Stimulated activated CD8-positive, alpha-beta memory T cell treated with anti-CD3 and anti-CD28 coated beads, Interleukin-15, amount 100 ng/mL, for 48 hours (primary cell): ENCODE results near the gene GPR45.
"Not testable (repeated sequence)": the region's sequence is repeated elsewhere in the genome, so short reads cannot be mapped to it uniquely, and the experiment has no call there.

Source experiments
- DNase-seq, 2 donors: peaks; one replicate each; pipeline ENCODE4 v3.0.0-alpha.2; 2020; ENCODE audit warnings: low read depth in 2 of 2

The GPR45 gene, protein sequence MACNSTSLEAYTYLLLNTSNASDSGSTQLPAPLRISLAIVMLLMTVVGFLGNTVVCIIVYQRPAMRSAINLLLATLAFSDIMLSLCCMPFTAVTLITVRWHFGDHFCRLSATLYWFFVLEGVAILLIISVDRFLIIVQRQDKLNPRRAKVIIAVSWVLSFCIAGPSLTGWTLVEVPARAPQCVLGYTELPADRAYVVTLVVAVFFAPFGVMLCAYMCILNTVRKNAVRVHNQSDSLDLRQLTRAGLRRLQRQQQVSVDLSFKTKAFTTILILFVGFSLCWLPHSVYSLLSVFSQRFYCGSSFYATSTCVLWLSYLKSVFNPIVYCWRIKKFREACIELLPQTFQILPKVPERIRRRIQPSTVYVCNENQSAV

DNA sequence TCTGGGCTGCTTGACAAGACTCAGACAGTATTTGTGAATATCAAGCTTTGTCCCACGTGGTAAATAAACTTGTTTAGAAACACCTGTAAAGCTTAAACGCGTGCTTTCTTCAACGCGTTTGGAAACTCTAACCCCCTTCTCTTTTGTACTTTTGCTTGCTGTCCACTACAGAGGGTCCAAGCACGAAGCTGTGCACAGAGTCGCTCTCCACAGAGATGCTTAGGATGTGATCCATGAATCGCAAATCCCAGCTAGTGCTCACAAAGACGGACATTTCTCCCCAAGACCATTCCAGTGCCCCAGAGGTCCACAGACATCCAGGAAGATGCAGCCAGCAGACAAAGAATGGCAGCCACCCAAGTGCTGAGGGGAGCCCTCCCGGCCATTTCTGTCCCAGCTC, at the start of gene GPR45:
Gene GPR45 (plus strand): TSS at position 301 of the 400 bp plus-strand sequence. CDS start 116 bp downstream, outside the sequence.
- DNase-seq, result no peak

DNA sequence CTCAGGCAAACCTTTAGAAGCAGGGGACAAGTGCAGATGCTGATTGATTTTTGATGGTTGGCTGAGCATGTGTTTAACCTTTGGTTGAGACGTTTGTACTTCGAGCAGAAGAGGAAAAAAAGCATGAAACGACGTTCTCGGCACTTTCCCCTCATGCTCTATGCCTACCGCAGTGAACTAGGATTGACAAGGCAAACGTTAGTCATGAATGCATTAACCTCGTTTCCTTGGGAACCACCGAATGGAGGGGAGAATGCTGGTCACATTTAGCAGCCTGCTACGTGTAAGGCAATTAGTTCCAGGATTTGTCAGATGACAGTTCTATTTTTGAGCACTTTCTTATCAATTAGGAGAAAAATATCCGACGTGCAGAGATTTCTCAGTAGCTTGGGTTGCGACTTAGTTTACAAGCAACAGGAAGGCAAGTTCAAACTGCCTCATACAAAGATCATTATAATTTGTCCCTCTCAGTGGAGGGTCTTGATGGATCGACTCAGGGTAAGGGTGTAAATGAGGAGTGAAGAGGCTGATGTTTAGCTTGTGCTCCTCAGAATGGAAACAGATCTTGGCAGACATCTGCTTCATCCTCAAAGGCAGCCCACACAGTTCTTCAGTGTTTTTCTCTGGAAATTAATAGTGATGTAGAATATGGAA, 47.4 kb upstream of the GPR45 start:
- no peak for DNase-seq

DNA sequence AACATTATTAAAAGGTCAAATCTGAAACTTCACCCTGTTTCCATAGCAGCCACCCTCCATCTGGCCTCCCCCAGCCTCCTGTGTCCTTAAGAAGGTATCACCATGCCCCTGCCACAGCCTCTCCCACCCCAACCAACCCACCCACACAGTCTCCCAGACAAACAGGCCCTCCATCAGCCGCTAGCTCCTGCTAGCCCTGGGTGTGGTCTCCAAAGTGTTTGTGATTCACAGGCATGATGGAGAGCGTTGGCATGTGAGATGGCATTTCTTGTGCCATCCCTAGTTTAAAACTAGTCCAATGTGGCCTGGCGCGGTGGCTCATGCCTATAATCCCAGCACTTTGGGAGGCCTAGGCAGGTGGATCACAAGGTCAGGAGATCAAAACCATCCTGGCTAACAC, 44.9 kb upstream of the GPR45 start:
- no peak for DNase-seq

DNA sequence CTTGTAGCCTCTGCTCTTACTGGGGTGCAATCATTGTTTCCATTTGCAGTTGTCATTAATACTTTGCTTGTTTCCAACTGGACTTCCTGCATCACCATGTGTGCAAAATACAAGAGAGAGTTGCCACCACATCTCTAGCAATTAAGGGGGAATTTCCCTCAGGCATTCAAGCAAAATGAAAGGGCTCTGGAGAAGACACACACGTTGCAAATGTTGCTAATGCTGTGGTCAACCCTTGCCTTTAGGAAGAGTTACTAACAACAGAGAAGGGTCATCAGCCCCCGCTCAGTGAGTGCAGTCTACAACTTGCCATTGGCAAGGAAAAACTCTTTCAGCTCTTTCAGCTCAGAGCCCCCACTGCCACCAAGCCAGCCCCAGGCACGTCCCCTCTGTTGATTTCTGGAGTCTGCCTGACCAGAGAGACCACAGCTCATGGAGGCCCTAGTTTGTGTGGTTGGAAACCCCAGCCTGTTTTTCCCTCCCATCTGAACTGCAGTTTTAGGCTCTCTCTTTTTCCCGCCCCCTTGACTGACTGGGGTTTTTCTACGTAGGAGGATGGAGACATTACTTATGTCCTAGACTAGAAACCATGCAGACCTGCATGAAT, 25.9 kb upstream of the GPR45 start:
- no peak for DNase-seq

DNA sequence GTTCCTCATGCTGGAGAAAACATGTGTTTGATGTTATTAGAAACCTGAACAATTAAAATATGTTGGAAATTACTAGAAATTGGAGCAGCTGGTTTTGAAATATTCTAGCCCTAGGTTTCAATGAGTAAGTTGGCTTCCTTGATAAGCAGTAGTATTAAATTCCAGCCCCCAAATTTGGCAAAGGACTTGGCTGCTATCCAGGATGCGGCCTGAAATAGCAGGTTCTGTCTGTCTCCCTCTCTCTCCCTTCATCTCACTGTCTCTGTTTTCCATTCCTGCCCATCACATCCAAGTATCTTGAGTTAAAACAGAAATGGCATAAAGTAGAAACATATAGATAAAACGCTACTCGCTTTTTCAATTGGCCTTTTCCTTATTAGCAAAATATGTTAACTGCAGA, 20.9 kb upstream of the GPR45 start:
- DNase-seq, result no peak

DNA sequence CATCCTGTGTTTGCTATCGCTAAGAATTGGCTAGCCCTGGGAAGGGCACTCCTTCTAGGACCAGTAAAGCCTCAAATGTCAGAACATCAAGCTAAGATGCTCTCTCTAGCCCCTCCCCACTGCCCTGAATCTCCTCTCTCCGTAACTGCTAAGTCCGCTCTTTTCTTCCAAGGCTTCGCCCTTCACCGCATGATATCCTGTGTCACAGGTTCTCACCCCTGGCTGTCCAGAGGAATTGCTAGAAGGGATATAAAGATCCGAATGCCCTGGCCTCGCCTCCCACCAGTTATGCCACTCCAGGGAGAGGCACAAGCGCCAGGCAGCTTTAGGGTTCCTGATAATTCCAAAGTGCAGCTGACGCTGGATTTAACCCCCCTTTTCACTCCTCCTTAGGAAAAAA, 17.1 kb upstream of the GPR45 start:
- no peak for DNase-seq

DNA sequence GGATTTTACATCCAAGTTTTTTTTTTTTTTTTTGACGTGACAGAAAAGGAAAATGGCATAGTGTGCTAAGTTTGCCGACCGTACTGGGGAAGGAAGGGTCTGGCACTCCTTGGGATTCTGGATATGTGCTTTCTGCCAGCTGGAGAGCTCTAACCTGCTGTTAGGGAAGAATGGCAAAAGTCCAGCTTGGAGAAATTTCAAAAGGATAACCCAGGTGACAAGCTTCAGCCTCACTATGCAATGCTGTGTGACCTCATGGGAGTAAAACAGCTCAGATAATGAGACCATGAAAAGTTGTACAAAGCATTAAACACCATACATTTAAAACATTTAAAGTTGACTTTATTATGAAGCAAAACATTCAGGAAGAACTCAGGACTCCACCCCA, 10.3 kb upstream of the GPR45 start:
- no peak for DNase-seq

DNA sequence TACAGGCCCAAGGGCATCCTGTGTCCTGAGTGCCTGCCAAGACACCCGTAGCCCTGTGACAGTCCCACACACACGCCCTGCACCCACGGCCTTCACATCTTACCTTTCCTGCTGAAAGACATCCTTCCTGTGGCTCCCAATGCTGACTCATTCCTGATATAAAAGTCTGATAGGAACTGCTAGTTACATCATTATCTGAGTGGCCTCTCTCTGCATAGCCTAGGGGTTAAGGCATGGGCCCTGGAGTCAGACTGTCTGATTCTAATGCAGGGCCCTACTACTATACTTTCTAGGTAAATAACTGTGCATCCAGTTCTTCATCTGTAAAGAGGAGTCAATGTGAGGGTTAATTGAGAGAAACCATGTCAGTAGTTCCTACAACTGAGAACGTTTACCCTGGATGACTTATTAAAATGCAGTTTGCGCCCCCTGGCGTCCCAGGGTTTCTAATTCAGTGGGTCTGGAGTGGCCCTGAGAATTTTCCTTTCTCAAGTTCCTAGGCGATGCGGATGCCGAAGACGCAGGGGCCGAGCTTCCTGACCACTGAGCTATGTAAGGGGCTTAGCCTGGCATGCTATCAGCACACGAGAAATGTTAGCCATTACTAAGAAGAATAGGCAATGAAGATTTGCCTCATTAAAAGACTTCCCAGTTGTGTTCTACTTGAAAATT, 6.0 kb upstream of the GPR45 start:
- peak; percentile 27 to 38 for DNase-seq

DNA sequence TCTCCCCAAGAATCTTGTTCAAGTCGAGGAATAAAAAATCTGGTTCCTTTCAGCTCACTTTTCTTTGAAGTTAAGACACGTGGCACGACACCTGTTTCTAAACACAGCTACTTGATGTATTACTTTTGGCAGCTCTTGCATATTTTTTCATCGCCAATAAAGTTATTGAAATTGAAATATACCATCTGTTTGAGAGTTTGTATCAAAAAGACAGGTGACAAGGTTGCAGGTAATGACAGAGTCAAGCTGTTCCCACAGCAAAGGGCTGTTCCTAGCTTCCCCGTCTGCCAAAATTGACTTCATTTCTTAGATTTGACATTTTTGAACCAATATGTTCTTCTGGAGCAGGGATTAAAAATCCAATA, 5.5 kb upstream of the GPR45 start:
- DNase-seq, result no peak

DNA sequence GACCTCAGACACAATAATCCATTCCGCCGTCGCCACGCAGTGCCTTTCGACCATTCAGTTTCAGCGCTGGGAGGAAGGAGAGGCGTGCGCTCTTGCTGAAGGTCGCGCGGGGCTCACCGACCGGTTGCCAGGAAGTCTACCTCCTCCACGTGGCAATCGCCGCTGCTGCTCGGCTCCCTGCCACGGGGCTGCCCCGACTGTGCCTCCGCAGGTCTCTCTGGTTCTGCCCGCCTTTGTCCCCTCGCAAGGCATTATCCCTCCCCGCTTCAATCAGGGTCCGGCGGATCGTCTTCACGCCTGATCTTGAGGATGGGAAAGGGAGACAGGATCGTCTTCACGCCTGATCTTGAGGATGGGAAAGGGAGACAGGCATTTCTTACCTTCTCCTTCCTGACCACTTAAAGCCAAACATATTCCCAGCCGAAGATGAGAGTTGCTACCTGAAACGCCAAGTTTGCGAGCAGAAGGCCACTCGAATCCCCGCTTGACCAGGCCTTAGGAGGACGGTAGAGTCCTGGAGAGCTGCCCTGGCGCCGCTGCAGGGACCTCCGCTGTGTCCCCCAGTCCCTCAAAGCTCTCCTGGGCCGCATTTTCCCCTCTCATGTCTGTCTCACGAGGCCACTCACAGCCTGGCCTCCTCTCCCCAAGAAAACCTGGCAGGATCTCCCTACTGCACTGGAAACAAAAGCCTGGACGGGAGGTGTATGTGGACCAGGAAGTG, 4.3 kb upstream of the GPR45 start:
- DNase-seq, result peak in 1 of 2 donors; percentile 12

DNA sequence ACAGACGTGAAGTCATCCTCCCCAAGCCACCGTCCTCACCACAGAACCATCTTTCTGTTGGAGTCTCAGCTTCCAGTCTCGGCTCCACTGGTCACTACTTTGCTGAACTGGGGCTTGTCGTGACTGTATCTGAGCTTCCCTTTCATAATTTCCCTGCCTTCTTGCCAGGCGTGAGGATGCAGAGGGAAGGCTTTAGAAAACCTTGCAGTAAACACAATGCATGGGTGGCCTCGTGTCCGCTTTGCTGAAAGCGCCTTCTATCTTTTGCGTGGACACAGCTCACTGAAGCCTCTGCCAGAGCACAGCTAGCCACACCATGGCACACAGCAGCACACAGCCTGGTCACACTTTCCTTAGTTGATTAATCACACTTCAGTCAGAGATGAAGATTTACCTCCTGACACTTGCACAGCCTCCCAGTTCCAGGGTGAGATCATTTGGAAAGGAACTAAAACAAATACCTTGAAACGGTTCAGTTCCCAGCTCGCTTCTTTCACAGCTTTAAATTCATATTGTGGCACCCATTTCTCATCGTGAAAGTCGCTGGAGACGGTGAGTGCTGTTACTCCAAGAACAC, 2.8 kb upstream of the GPR45 start:
- no peak for DNase-seq

DNA sequence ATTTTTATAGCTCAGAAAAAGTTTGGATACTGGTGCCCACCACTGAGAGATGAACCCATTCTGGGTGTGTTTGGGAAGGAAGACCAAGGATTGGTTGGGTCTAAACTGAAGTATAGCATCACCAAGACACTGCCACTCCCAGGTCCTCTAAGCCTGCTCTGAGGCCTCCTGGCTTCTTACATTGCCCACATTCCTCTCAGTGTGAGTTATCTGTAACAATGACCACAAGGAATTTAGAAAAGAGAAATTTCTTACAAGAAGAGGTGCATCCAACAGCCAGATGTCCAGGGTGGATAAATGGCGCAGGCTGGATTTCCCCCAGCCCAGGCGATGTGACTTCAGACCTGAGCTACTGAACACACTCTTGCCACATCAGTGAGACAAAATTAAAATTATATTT, 1.6 kb upstream of the GPR45 start:
- no peak for DNase-seq

DNA sequence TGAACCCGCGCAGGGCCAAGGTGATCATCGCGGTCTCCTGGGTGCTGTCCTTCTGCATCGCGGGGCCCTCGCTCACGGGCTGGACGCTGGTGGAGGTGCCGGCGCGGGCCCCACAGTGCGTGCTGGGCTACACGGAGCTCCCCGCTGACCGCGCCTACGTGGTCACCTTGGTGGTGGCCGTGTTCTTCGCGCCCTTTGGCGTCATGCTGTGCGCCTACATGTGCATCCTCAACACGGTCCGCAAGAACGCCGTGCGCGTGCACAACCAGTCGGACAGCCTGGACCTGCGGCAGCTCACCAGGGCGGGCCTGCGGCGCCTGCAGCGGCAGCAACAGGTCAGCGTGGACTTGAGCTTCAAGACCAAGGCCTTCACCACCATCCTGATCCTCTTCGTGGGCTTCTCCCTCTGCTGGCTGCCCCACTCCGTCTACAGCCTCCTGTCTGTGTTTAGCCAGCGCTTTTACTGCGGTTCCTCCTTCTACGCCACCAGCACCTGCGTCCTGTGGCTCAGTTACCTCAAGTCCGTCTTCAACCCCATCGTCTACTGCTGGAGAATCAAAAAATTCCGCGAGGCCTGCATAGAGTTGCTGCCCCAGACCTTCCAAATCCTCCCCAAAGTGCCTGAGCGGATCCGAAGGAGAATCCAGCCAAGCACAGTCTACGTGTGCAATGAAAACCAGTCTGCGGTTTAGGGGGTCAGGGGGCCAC, 897 bp downstream of the GPR45 start:
- no peak for DNase-seq

DNA sequence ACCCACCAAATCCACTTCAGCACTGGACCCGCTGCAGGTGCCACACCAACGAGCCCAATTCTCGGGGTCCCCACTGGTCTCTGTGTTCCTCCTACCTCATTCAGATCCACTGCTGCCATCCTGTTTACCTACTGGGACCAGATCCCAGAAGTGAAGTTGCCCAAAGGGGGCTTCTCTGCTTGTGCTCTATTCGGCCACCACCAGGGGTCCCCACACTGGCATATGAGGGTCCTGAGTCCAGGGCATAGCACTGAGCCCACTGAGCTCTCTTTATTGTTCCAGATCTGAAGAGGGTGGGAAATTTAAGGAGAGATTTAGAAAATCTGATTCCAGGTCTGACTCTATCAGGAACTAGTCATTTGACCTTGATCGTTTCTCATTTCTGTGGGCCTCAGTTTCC, 2.4 kb downstream of the GPR45 start:
- no peak for DNase-seq

DNA sequence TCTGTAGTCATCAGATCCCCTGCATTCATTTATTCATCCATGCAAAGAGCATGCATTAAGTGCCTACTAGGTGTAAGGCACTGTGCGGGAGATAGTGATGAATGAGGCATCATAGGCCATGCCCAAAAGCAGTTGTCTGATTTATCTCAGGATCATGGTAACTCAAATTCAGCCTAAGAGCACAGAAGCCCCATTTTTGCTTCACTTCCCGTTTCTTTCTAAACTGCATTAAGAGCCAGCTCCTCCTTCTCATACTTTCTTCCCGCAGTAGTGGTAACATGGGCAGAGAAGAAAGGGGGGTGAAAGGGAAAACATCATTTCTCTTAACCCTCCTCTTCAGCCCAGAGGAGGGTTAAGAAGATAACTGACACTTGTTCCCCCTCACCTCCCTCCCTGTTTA, 2.9 kb downstream of the GPR45 start:
- DNase-seq, result no peak

DNA sequence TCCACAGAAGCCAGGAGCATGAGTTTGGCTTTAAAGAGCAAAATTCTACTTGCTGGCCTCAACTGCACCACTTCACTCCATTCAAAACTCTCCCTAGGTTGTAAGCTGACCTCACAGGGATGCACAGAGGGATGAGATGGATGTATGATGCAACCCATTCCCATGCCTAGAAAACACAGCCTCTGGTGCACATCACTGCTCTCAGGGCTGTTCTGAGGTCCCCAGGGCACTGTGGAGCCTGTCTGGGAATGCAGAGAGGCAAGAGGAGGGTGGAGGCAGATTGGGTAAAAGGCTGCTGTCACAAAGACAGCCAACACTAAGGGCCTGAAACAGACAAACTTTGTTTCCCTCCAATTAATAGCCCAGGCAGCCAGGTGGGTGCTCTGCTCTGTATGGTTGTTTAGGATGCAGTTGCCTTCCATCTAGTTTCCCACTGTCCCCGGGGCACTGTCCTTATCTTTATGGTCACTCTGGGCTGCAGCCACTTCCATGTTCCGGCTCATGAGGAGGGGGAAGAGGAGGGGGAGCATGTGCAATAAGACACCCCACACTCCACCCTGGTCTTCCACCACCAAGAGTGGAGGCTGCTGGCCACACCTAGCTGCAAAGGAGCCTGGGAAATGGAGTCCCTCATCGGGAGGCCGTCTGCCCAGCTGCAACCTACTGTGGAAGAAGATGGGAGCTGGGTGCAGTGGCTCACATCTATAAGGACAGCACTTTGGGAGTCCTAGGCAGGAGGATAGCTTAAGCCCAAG, 7.0 kb downstream of the GPR45 start:
- no peak for DNase-seq

DNA sequence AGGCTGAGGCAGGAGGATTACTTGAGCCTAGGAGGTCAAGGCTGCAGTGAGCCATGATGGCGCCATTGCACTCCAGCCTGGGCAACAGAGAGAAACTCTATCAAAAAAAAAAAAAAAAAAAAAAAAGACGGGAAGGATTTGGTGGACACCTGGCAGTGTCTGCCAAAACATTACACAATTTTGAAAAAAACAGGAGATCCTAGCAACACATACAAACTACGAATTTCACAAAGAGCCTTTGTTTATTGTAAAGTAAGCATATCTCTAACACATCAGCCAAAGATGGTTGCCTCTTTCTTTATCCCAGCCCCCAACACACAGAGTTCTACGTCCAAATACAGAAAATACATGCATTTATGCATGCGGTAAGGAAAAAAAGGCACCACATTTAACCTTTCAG, 7.6 kb downstream of the GPR45 start:
- DNase-seq, result no peak

DNA sequence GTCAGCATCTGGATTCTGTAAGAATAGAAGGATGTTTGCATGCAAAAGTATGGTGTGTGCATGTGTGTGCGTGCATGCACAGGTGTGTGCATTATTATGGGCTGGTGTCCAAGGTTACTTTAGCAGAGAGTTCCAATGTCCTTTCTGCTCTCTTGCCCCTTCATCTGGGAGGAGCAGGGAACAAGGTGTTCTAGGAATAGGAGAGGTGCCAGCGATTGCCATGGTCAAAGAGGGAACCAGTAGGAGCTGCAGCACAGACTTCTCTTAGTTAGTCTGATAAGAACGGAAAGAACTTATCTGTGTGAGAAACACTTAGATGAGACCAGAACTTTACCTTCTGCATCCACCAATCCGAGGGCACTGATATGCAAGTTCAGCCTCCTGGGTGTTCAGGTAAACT, 8.3 kb downstream of the GPR45 start:
- DNase-seq, result no peak

DNA sequence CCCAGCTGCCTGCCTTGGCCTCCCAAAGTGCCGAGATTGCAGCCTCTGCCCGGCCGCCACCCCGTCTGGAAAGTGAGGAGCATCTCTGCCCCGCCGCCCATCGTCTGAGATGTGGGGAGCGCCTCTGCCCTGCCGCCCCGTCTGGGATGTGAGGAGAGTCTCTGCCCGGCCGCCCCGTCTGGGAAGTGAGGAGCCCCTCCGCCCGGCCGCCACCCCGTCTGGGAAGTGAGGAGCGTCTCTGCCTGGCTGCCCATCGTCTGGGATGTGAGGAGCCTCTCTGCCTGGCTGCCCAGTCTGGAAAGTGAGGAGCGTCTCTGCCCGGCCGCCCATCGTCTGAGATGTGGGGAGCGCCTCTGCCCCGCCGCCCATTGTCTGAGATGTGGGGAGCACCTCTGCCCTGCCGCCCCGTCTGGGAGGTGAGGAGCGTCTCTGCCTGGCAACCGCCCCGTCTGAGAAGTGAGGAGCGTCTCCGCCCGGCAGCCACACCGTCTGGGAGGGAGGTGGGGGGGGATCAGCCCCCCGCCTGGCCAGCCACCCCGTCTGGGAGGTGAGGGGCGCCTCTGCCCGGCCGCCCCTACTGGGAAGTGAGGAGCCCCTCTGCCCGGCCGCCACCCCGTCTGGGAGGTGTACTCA, 9.6 kb downstream of the GPR45 start:
- not testable (repeated sequence) for DNase-seq

DNA sequence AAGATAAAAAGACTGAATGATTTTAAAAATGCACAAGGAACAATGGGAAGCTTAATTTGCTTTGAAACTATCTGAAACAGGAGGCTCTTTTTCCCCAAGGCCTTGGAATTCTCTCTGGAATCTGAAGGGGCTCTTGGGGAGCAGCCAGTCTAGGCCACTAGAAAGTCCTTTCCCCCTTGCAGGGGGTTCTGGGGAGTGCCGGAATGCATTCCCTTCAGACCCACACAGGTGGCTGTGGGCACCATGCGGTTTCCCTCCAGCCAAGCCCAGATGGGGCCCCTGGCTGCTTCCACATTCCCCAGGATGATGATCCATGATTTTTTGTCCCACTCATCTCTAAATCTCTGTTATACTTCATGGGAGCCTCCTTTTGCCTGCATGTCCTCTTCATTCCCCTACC, 10.7 kb downstream of the GPR45 start:
- no peak for DNase-seq
